ENCODE results near the gene GDF9. TPM values are rescaled to one million over a fixed set of nuclear protein-coding genes. Genes with fewer than 3 reads are reported as not detected.
A peak's percentile ranks its signal among the peaks of the same experiment; 100 is the strongest.

Gene GDF9, protein sequence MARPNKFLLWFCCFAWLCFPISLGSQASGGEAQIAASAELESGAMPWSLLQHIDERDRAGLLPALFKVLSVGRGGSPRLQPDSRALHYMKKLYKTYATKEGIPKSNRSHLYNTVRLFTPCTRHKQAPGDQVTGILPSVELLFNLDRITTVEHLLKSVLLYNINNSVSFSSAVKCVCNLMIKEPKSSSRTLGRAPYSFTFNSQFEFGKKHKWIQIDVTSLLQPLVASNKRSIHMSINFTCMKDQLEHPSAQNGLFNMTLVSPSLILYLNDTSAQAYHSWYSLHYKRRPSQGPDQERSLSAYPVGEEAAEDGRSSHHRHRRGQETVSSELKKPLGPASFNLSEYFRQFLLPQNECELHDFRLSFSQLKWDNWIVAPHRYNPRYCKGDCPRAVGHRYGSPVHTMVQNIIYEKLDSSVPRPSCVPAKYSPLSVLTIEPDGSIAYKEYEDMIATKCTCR
- total RNA-seq: 0.15 and 0.17 TPM in 2 replicates

DNA sequence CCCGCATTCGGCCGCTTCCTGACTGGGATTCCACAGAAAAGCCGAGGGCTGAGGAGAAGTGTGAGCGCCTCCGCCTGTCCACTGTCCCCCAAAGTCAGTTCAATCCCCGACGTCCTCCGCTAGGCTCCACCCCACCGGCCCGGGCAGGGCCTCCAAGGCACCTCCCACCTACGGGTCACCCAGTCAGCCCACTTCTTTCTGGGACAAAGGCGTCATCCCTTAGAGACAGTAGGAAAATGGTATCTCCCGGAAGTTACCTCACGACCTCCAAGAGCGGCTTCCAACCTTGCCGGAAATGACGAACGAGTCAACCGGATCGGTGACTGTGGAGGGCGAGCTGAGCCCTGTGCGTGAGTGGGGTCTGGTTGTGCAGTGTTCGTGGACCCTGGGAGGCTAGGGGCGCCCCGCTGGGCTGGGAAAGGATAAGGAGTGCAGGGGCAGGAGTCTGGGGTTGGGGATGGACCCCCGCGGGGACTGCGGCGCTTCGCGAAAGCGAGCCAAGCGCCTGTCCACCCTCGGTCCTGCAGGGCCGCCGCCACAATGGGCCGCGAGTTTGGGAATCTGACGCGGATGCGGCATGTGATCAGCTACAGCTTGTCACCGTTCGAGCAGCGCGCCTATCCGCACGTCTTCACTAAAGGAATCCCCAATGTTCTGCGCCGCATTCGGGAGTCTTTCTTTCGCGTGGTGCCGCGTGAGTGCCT, at the start of gene GDF9, which contains the start of gene UQCRQ:
Gene GDF9, minus strand, starts transcription at position 128 of the 704 bp plus-strand sequence. CDS start 1,936 bp downstream, outside the sequence.
Gene UQCRQ, plus strand, starts transcription at position 301 of the 704 bp plus-strand sequence. Its CDS starts 240 bp downstream, at position 541.
- DNase-seq (ENCODE audit: low read depth): peak; percentile 99

DNA sequence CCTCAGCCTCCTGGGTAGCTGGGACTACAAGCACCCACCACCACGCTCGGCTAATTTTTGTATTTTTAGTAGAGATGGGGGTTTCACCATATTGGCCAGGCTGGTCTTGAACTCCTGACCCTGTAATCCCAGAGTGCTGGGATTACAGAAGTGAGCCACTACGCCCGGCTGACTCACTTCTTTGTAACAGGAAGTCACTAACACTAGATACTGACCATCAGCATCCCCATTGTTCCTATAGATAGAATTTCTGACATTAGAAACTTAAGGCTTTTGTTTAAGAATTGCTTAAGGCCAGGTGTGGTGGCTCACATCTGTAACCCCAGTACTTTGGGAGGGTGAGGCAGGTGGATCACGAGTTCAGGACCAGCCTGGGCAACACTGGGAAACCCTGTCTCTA, 49.4 kb upstream of the GDF9 start:
- no peak for DNase-seq (ENCODE audit: low read depth)

DNA sequence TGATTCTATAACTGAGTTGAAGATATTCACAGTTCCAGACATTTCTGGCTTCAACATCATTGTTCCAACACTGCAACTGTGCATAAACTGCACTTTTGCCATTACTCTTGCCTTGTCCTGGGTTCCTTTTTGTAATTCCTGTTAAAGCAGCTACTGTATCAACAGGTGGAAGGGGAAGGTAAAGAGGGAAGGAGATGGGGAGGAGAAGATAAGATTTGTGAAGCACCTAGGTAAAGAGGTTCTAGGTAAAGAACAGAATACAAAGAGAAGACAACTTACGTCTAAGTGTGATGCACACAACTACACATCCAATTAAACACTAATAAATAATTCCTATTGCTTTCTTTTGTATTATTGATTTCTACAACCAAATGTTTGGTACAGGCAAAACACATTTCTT, 43.4 kb upstream of the GDF9 start:
- no peak for DNase-seq (ENCODE audit: low read depth)

GRCh38 chr5:132907161-132907560, 40.9 kb upstream of the GDF9 start:
- no peak for DNase-seq (ENCODE audit: low read depth)

DNA sequence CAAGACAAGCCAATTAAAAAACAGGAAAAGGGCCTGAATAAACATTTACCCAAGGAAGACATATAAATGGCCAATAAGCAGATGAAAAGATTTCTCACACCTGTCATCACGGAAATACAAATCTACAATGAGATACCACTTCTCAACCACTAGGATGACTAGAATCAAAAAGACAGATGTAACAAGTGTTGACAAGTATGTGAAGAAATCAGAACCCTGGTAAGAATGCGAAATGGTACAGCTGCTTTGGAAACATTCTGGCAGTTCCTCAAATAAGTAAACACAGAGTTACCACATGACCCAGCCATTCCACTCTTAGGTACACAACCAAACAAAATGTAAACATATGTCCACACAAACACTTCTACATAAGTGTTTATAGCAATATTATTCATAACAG, 39.7 kb upstream of the GDF9 start:
- peak; percentile 28 for DNase-seq (ENCODE audit: low read depth)

DNA sequence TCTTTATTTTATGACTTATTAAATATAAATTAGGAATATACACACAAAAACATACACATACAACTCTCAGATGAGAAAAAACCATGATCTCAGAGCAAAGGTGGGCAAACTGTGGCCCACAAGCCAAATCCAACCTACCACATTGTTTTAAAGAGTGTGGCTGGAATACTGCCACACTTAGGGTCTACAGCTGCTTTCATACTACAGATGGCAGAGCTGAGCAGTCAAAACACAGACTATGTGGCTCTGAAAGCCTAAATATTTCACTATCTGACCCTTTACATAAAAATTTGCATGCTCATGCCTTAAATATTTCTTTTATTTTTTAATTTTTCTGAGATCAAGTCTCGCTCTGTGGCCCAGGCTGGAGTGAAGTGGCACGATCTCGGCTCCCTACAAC, 35.5 kb upstream of the GDF9 start:
- DNase-seq (ENCODE audit: low read depth): no peak

DNA sequence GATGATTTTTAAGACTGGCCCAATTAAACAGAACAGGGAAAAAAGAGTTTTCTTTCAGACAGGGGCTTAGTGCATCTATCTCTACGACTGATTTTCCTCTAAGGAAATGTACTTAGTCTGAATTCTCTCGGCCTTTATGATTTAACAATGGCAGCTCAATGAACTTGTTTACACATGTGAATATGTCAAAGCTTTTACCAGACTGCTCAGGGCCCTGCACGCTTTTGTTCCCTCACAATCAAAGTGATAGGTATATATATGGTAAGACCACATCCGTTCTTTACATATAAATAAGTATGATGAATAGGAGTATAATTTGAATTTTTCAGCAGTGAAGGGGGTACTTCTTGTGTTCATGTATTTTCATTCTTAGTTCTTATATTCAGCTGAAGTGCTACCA, 34.8 kb upstream of the GDF9 start:
- no peak for DNase-seq (ENCODE audit: low read depth)

DNA sequence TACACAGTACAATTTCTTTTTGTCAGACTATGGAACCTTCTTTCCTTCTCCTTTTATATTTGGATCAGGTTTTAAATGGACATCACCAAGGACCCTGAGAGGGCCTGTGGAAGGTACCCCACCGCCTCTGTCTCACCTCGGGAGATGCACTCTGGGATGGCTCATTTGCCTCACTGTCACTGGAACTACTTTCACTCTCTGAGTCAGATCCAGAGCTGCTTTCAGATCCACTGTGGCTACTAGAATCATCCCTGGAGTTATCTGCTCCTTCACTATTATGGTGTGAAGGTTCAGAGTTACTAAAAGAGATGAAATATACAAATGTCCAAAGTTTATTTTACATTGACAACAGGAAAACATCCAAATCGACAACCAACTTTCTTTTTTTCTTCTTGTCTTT, 31.8 kb upstream of the GDF9 start:
- no peak for DNase-seq (ENCODE audit: low read depth)

DNA sequence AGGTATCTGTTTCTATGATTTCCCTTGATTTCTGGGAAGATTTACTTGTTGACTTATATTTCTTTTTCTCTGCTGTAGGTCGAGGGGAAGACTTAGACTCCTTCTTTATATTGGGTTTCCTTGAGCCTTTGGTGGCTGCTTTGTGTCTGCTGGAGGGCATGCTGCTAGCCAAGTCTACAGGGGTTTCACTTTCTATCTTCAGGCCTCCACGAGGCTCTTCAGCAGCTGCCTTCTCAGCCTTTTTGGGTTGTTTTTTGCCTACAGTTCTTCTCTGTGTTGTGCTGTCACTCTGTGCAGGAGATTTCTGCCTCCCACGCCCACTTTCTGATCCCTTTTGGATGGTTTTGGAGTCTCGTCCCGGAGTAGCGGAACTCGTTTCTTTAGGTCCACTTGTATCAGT, 30.4 kb upstream of the GDF9 start:
- no peak for DNase-seq (ENCODE audit: low read depth)

DNA sequence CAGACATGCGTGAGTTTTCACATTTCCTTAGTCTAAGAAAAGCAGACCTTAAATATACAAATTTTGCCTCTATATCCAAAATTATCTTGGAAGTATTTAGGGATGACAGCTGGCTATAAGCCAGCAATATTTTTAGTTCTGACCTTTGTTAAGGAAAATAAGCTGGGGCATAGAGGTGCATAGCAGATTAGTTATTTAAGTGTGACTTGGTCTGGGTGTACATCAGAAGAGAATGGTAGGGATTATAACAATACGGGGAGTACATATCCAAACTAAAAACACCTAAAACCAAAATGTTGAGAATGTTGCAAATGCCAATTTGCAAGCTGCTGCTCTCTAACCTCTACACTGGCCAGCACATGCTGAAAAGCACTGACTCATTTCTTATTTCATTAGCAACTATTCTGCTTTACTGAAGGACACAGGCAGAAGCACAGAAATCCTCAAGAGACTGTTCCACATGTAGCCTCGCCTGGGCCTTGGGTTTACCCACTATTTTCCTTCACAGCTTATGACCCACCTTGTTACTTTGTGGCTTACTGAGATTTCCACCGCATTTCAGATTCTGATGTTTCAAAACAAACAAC, 29.5 kb upstream of the GDF9 start:
- DNase-seq (ENCODE audit: low read depth): no peak

DNA sequence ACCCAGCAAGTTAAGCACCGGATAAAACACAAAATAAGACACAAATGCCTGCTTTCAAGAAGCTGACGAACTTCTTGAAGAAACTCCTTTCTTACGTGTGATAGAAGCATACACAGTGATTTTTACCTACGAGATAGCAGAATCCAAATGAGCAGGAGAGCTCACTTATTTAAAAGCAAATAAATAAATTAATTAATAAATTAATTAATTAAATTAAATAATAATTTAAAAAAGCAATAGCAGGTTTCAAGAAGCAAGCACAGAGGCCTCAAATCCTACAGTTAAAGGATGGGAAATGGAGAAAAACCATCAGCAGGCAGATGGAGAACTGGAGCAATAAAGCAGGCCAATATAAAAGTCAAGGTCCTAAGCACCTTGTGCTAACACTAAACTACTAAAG, 24.5 kb upstream of the GDF9 start:
- DNase-seq (ENCODE audit: low read depth): no peak

- no peak for DNase-seq (ENCODE audit: low read depth)
These were observed 23.2 kb upstream of the GDF9 start for GRCh38 chr5:132889501-132889900.

- DNase-seq (ENCODE audit: low read depth): no peak
These were observed 21.0 kb upstream of the GDF9 start for GRCh38 chr5:132887283-132887682.

GRCh38 chr5:132886064-132886823, 20.0 kb upstream of the GDF9 start:
- DNase-seq (ENCODE audit: low read depth): no peak

GRCh38 chr5:132884548-132884947, 18.3 kb upstream of the GDF9 start:
- DNase-seq (ENCODE audit: low read depth): no peak

GRCh38 chr5:132883261-132883834, 17.1 kb upstream of the GDF9 start:
- DNase-seq (ENCODE audit: low read depth): peak; percentile 75

DNA sequence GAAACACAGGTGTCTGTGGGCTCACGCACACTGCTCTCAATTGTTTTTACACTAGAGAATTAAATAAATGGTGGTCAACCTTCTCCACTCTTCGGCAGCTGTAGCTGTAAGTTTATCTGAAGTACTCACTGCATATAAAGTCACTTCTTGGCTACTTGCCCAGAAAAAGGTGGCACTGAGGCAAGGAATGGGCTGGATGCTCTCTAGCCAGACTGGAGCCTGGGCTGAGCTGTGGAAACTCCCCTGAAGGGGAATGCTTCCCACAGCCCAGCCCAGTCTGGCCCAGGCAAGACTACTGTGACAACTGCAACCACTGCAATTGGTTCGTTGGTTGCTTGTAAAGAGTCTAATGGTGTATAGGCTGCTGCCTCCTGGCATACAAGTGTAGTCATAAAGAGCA, 11.7 kb upstream of the GDF9 start:
- DNase-seq (ENCODE audit: low read depth): peak; percentile 49

GRCh38 chr5:132877466-132877865, 11.2 kb upstream of the GDF9 start:
- no peak for DNase-seq (ENCODE audit: low read depth)

- DNase-seq (ENCODE audit: low read depth): peak; percentile 49
These were observed 9.9 kb upstream of the GDF9 start for GRCh38 chr5:132876020-132876759.

DNA sequence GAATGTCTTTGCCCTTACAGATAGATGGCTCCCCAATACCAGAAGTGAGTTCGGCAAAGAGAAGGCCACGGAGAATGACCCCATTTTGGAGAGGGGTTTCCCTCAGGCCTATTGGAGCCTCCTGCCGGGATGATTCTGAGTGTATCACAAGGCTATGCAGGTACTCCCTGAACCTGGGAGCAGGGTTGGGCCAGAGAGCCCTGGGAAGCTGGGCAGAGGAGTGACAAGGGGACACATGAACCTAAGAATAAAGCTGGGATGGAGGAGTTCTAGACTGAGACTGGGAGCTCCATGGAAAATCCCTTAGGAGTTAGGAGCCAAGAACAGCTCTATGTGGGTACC, 7.6 kb upstream of the GDF9 start:
- DNase-seq (ENCODE audit: low read depth): no peak
